BLaER1 (cell line): Measurements from ENCODE around the gene PPIL6.

Source experiments
- H3K27ac ChIP-seq: shearing (Covaris generic); formaldehyde crosslinking; 2 replicates; pipeline ENCODE4 v1.8.1; 2022
- H3K27me3 ChIP-seq: shearing (Covaris generic); formaldehyde crosslinking; 2 replicates; pipeline ENCODE4 v1.8.1; 2022
- H3K36me3 ChIP-seq: shearing (Covaris generic); formaldehyde crosslinking; 2 replicates; pipeline ENCODE4 v1.8.1; 2022
- H3K4me1 ChIP-seq: shearing (Covaris generic); formaldehyde crosslinking; 2 replicates; pipeline ENCODE4 v1.8.1; 2022
- H3K4me2 ChIP-seq: shearing (Covaris generic); formaldehyde crosslinking; 2 replicates; pipeline ENCODE4 v1.8.1; 2022
- H3K4me3 ChIP-seq: shearing (Covaris generic); formaldehyde crosslinking; 2 replicates; pipeline ENCODE4 v1.8.1; 2022
- H3K9ac ChIP-seq: shearing (Covaris generic); formaldehyde crosslinking; 2 replicates; pipeline ENCODE4 v1.8.1; 2022
- H3K9me3 ChIP-seq: shearing (Covaris generic); formaldehyde crosslinking; 2 replicates; pipeline ENCODE4 v1.8.1; 2022
- H4K20me1 ChIP-seq: shearing (Covaris generic); formaldehyde crosslinking; 2 replicates; pipeline ENCODE4 v1.8.1; 2022
- Cebpa-rat ChIP-seq: shearing (Covaris generic); IDR thresholded peaks from 2 replicates; pipeline ENCODE4 v1.8.1; 2022

The PPIL6 gene

GRCh38 chr6:109450801-109451200 is 10.4 kb upstream of the PPIL6 start:
- H3K9me3 ChIP-seq = no peaks in the 10 kb centered on the region
- peak overlapping the region; percentile 96 for H3K4me2 ChIP-seq
- peaks cover 65% of the 10 kb centered on the region for H3K36me3 ChIP-seq
- H3K9ac ChIP-seq = peak overlapping the region; percentile 75; the same call in 1 of the 2 replicates
- TF ChIP-seq Cebpa-rat = no peak
- no peaks in the 10 kb centered on the region for H3K27me3 ChIP-seq
- H3K27ac ChIP-seq = peak overlapping the region; percentile 100
- peaks cover 82% of the 10 kb centered on the region for H3K4me1 ChIP-seq
- peaks cover 48% of the 10 kb centered on the region for H4K20me1 ChIP-seq
- H3K4me3 ChIP-seq = peak overlapping the region; percentile 41; the same call in 1 of the 2 replicates

- Histone ChIP-seq H3K4me3 (peak overlapping the region; percentile 41; the same call in 1 of the 2 replicates), H3K27ac (peak overlapping the region; percentile 100), H4K20me1 (peaks cover 52% of the 10 kb centered on the region), H3K9me3 (no peaks in the 10 kb centered on the region), H3K27me3 (no peaks in the 10 kb centered on the region), H3K4me1 (peaks cover 82% of the 10 kb centered on the region), H3K36me3 (peaks cover 73% of the 10 kb centered on the region), H3K4me2 (peak overlapping the region; percentile 96), H3K9ac (peak overlapping the region; percentile 75)
- TF ChIP-seq Cebpa-rat = no peak
Observed at GRCh38 chr6:109449795-109450673, 9.6 kb upstream of the PPIL6 start.

- peak overlapping the region; percentile 96 for H3K4me2 ChIP-seq
- peaks cover 85% of the 10 kb centered on the region for H3K4me1 ChIP-seq
- H4K20me1 ChIP-seq = peaks cover 60% of the 10 kb centered on the region
- H3K36me3 ChIP-seq = peaks cover 81% of the 10 kb centered on the region
- H3K9me3 ChIP-seq = no peaks in the 10 kb centered on the region
- peak overlapping the region; percentile 100 for H3K27ac ChIP-seq
- no peak for TF ChIP-seq Cebpa-rat
- peak overlapping the region; percentile 41; the same call in 1 of the 2 replicates for H3K4me3 ChIP-seq
- peak overlapping the region; percentile 75 for H3K9ac ChIP-seq
- no peaks in the 10 kb centered on the region for H3K27me3 ChIP-seq
Observed at GRCh38 chr6:109449064-109449794, 8.8 kb upstream of the PPIL6 start.

GRCh38 chr6:109448615-109449014 is 8.2 kb upstream of the PPIL6 start:
- Histone ChIP-seq H4K20me1 (peaks cover 66% of the 10 kb centered on the region), H3K9me3 (no peaks in the 10 kb centered on the region), H3K4me2 (peak overlapping the region; percentile 96), H3K36me3 (peaks cover 87% of the 10 kb centered on the region), H3K27ac (peak overlapping the region; percentile 100), H3K4me3 (no peak overlapping the region), H3K4me1 (peaks cover 85% of the 10 kb centered on the region), H3K9ac (peak overlapping the region; percentile 75), H3K27me3 (no peaks in the 10 kb centered on the region)
- TF ChIP-seq Cebpa-rat = no peak

- no peak for TF ChIP-seq Cebpa-rat
Observed at GRCh38 chr6:109447878-109448555, 7.6 kb upstream of the PPIL6 start.

GRCh38 chr6:109447087-109447486 is 6.7 kb upstream of the PPIL6 start:
- TF ChIP-seq Cebpa-rat = no peak
- no peak overlapping the region for H3K4me2 ChIP-seq
- H3K9me3 ChIP-seq = no peaks in the 10 kb centered on the region
- H3K9ac ChIP-seq = peak overlapping the region; percentile 24; the same call in 1 of the 2 replicates
- H3K4me3 ChIP-seq = no peak overlapping the region
- no peaks in the 10 kb centered on the region for H3K27me3 ChIP-seq
- 0 out of 2 replicates have a peak overlapping the region, but pooled peaks have one; percentile 30 for H3K27ac ChIP-seq
- peaks cover 81% of the 10 kb centered on the region for H4K20me1 ChIP-seq
- peaks cover 88% of the 10 kb centered on the region for H3K36me3 ChIP-seq
- peaks cover 85% of the 10 kb centered on the region for H3K4me1 ChIP-seq

More at GRCh38 chr6:109447878-109448555, 7.6 kb upstream of the PPIL6 start:
- H3K36me3 ChIP-seq = peaks cover 88% of the 10 kb centered on the region
- H3K9ac ChIP-seq = peak overlapping the region; percentile 75
- no peaks in the 10 kb centered on the region for H3K27me3 ChIP-seq
- peaks cover 85% of the 10 kb centered on the region for H3K4me1 ChIP-seq
- H3K9me3 ChIP-seq = no peaks in the 10 kb centered on the region
- H3K27ac ChIP-seq = peak overlapping the region; percentile 100
- peaks cover 72% of the 10 kb centered on the region for H4K20me1 ChIP-seq
- no peak overlapping the region for H3K4me3 ChIP-seq
- H3K4me2 ChIP-seq = peak overlapping the region; percentile 96

- Histone ChIP-seq H4K20me1 (peaks cover 87% of the 10 kb centered on the region), H3K9me3 (no peaks in the 10 kb centered on the region), H3K4me2 (no peak overlapping the region), H3K4me3 (no peak overlapping the region), H3K4me1 (peaks cover 85% of the 10 kb centered on the region), H3K9ac (peak overlapping the region; percentile 24; the same call in 1 of the 2 replicates), H3K27me3 (no peaks in the 10 kb centered on the region), H3K27ac (0 out of 2 replicates have a peak overlapping the region, but pooled peaks have one; percentile 30), H3K36me3 (peaks cover 86% of the 10 kb centered on the region)
- no peak for TF ChIP-seq Cebpa-rat
Observed at GRCh38 chr6:109446541-109446940, 6.1 kb upstream of the PPIL6 start.

- Histone ChIP-seq H3K4me3 (no peak overlapping the region), H3K9me3 (no peaks in the 10 kb centered on the region), H3K9ac (peak overlapping the region; percentile 24; the same call in 1 of the 2 replicates), H3K27me3 (no peaks in the 10 kb centered on the region), H3K36me3 (peaks cover 81% of the 10 kb centered on the region), H3K27ac (no peak overlapping the region), H4K20me1 (peaks cover 89% of the 10 kb centered on the region), H3K4me2 (no peak overlapping the region), H3K4me1 (peaks cover 84% of the 10 kb centered on the region)
- TF ChIP-seq Cebpa-rat = no peak
Observed at GRCh38 chr6:109446072-109446471, 5.6 kb upstream of the PPIL6 start.

- H4K20me1 ChIP-seq = peaks cover 86% of the 10 kb centered on the region
- no peak overlapping the region for H3K4me3 ChIP-seq
- H3K36me3 ChIP-seq = peaks cover 79% of the 10 kb centered on the region
- no peaks in the 10 kb centered on the region for H3K9me3 ChIP-seq
- peaks cover 77% of the 10 kb centered on the region for H3K4me1 ChIP-seq
- H3K27me3 ChIP-seq = no peaks in the 10 kb centered on the region
- no peak overlapping the region for H3K9ac ChIP-seq
- H3K4me2 ChIP-seq = no peak overlapping the region
- no peak for TF ChIP-seq Cebpa-rat
- peak overlapping the region; percentile 19; the same call in 1 of the 2 replicates for H3K27ac ChIP-seq
Observed at GRCh38 chr6:109445382-109445781, 5.0 kb upstream of the PPIL6 start.
